ENCODE results near the gene CFAP52.
"Not testable (repeated sequence)": the region's sequence is repeated elsewhere in the genome, so short reads cannot be mapped to it uniquely, and the experiment has no call there.

Gene CFAP52

GRCh38 chr17:9647014-9647413 lies 70.6 kb downstream of the CFAP52 start:
- DNase-seq: no peak

- DNase-seq: no peak
Measured at GRCh38 chr17:9648521-9649110, 72.2 kb downstream of the CFAP52 start.

GRCh38 chr17:9658593-9659211 lies 82.3 kb downstream of the CFAP52 start:
- no peak for DNase-seq

- no peak for DNase-seq
Measured at GRCh38 chr17:9661027-9661426, 84.6 kb downstream of the CFAP52 start.

- not testable (repeated sequence) for DNase-seq
Measured at GRCh38 chr17:9663511-9663910, 87.1 kb downstream of the CFAP52 start.

GRCh38 chr17:9666461-9667050 lies 90.1 kb downstream of the CFAP52 start:
- no peak for DNase-seq

GRCh38 chr17:9668517-9668916 lies 92.1 kb downstream of the CFAP52 start:
- no peak for DNase-seq

GRCh38 chr17:9669551-9670008 lies 93.1 kb downstream of the CFAP52 start:
- no peak for DNase-seq

- DNase-seq: no peak
Measured at GRCh38 chr17:9670596-9670995, 94.2 kb downstream of the CFAP52 start.

GRCh38 chr17:9671559-9671958 lies 95.1 kb downstream of the CFAP52 start:
- DNase-seq: no peak

GRCh38 chr17:9672266-9672665 lies 95.8 kb downstream of the CFAP52 start:
- no peak for DNase-seq

- no peak for DNase-seq
Measured at GRCh38 chr17:9672691-9673090, 96.2 kb downstream of the CFAP52 start.

GRCh38 chr17:9676084-9676483 lies 99.6 kb downstream of the CFAP52 start:
- DNase-seq: no peak

- no peak for DNase-seq
Measured at GRCh38 chr17:9676820-9677310, 100.4 kb downstream of the CFAP52 start.

- no peak for DNase-seq
Measured at GRCh38 chr17:9677411-9677810, 101.0 kb downstream of the CFAP52 start.

GRCh38 chr17:9677896-9678295 lies 101.5 kb downstream of the CFAP52 start:
- DNase-seq: no peak

- DNase-seq: no peak
Measured at GRCh38 chr17:9684955-9685621, 108.6 kb downstream of the CFAP52 start.

All from NCI-H1694 (cell line).